Measurements from ENCODE around the gene PYDC1. TPM values are rescaled to one million over a fixed set of nuclear protein-coding genes. Genes with fewer than 3 reads are reported as not detected.
"Not testable (repeated sequence)": the region's sequence is repeated elsewhere in the genome, so short reads cannot be mapped to it uniquely, and the experiment has no call there.

The PYDC1 gene
- total RNA-seq, 4 donors from 2014 or later: not detected

GRCh38 chr16:31179219-31179746 is 37.7 kb downstream of the PYDC1 start:
- Histone ChIP-seq H3K9me3 (no peaks in the 10 kb centered on the region), H3K4me3 (peak overlapping the region; percentile 84 to 98 (median 93)), H3K4me1 (peaks cover 25 to 48% (median 36%) of the 10 kb centered on the region in 3 donors), H3K27ac (peak overlapping the region; percentile 95 to 99 (median 98)), H3K27me3 (no peaks in the 10 kb centered on the region), H3K36me3 (peaks cover 10 to 22% (median 15%) of the 10 kb centered on the region in 3 donors)
- intact Hi-C loops (cut with DNase I): no loop called here
- WGBS, 2 donors: 8 to 11% methylated on average over 7 to 11 of the region's 27 CpGs
- no peak for DNase-seq
- peak in 1 of 4 donors; percentile 29 for TF ChIP-seq POLR2A (IDR thresholded peaks at IDR 0.05)
- no peak for TF ChIP-seq CTCF (IDR thresholded peaks at IDR 0.05)

- intact Hi-C loops (cut with DNase I): no loop called here
- no peak overlapping the region for H3K27ac ChIP-seq
- no peak for TF ChIP-seq POLR2A (IDR thresholded peaks at IDR 0.05)
- TF ChIP-seq CTCF (IDR thresholded peaks at IDR 0.05): no peak
- H3K36me3 ChIP-seq: peaks cover 0 to under 1% (median 0%) of the 10 kb centered on the region in 3 donors
- H3K27me3 ChIP-seq: no peaks in the 10 kb centered on the region
- WGBS, 2 donors: 47 to 57% methylated on average over 3 of the region's 3 CpGs
- DNase-seq: no peak
- H3K9me3 ChIP-seq: no peaks in the 10 kb centered on the region
- peaks cover 16 to 26% (median 16%) of the 10 kb centered on the region in 3 donors for H3K4me1 ChIP-seq
- H3K4me3 ChIP-seq: no peak overlapping the region
Observed at GRCh38 chr16:31177136-31177535, 39.8 kb downstream of the PYDC1 start.

- H3K27ac ChIP-seq; H3K4me3 ChIP-seq; H3K27me3 ChIP-seq; DNase-seq; H3K9me3 ChIP-seq; intact Hi-C loops (cut with DNase I); H3K4me1 ChIP-seq; H3K36me3 ChIP-seq: not testable (repeated sequence)
- no CpG with 5 or more reads among the region's 2 CpGs for WGBS, 2 donors
Observed at GRCh38 chr16:31170048-31170447, 46.9 kb downstream of the PYDC1 start.

GRCh38 chr16:31168848-31169247 is 48.1 kb downstream of the PYDC1 start:
- Histone ChIP-seq H3K9me3 (no peaks in the 10 kb centered on the region), H3K4me3 (no peak overlapping the region), H3K4me1 (no peaks in the 10 kb centered on the region), H3K27me3 (no peaks in the 10 kb centered on the region), H3K36me3 (no peaks in the 10 kb centered on the region), H3K27ac (no peak overlapping the region)
- no peak for DNase-seq
- intact Hi-C loops (cut with DNase I): no loop called here
- WGBS, 2 donors: 45 to 53% methylated on average over 2 of the region's 2 CpGs
- TF ChIP-seq CTCF (IDR thresholded peaks at IDR 0.05) (no peak), POLR2A (IDR thresholded peaks at IDR 0.05) (no peak)

GRCh38 chr16:31167315-31167714 is 49.6 kb downstream of the PYDC1 start:
- TF ChIP-seq POLR2A (IDR thresholded peaks at IDR 0.05) (no peak), CTCF (IDR thresholded peaks at IDR 0.05) (no peak)
- Histone ChIP-seq H3K4me1 (no peaks in the 10 kb centered on the region), H3K27ac (no peak overlapping the region), H3K27me3 (no peaks in the 10 kb centered on the region), H3K9me3 (no peaks in the 10 kb centered on the region), H3K36me3 (no peaks in the 10 kb centered on the region), H3K4me3 (no peak overlapping the region)
- DNase-seq: no peak
- intact Hi-C loops (cut with DNase I): no loop called here
- 79 to 82% methylated on average over 8 of the region's 8 CpGs for WGBS, 2 donors

Small RNAs within 50 kb of the gene (small RNA-seq; reads per million reads assigned to genes)
- 0 reads per million in 4 donors for gene NDUFA3P6

Other genes with a start within 250 kb of the PYDC1 start
- gene HSD3B7, start 231.9 kb downstream of the PYDC1 start, total RNA-seq: 10 to 100 TPM in 1 of 4 donors, 1 to 10 TPM in 3; 6.9 to 17.0 (median 8.8) TPM
- gene STX1B, start 206.5 kb downstream of the PYDC1 start, total RNA-seq: 1 to 10 TPM in 1 of 4 donors, under 1 TPM in 3; 0.06 to 1.5 (median 0.20) TPM
- 10 to 100 TPM; 19.0 to 35.9 (median 25.1) TPM for gene STX4, start 183.6 kb downstream of the PYDC1 start, total RNA-seq
- 10 to 100 TPM in 2 of 4 donors, 1 to 10 TPM in 2; 8.6 to 14.9 (median 10.7) TPM for gene ZNF668, start 142.9 kb downstream of the PYDC1 start, total RNA-seq
- 10 to 100 TPM in 2 of 4 donors, 1 to 10 TPM in 2; 6.5 to 13.4 (median 10.0) TPM for gene ZNF646, start 142.7 kb downstream of the PYDC1 start, total RNA-seq
- gene PRSS53, start 128.2 kb downstream of the PYDC1 start, total RNA-seq: 1 to 10 TPM in 3 of 4 donors, under 1 TPM in 1; 0.41 to 1.3 (median 1.1) TPM
- gene VKORC1, start 122.3 kb downstream of the PYDC1 start, total RNA-seq: 10 to 100 TPM; 27.6 to 56.6 (median 44.0) TPM
- 10 to 100 TPM; 26.6 to 39.8 (median 33.5) TPM for gene BCKDK, start 108.7 kb downstream of the PYDC1 start, total RNA-seq
- 10 to 100 TPM; 25.7 to 57.2 (median 30.4) TPM for gene KAT8, start 99.5 kb downstream of the PYDC1 start, total RNA-seq
- gene PRSS8, start 81.4 kb downstream of the PYDC1 start, total RNA-seq: 100 to 1,000 TPM in 1 of 4 donors, 10 to 100 TPM in 3; 39.2 to 121 (median 49.2) TPM
- gene PRSS36, start 67.1 kb downstream of the PYDC1 start, total RNA-seq: 1 to 10 TPM in 2 of 4 donors, under 1 TPM in 2; 0.38 to 4.2 (median 1.9) TPM
- 10 to 100 TPM; 30.2 to 97.8 (median 55.1) TPM for gene FUS, start 37.0 kb downstream of the PYDC1 start, total RNA-seq
- gene PYCARD, start 14.4 kb downstream of the PYDC1 start, total RNA-seq: 10 to 100 TPM; 53.0 to 70.7 (median 63.9) TPM
- not detected for gene TRIM72, start 3.0 kb downstream of the PYDC1 start, total RNA-seq
- 10 to 100 TPM in 1 of 4 donors, 1 to 10 TPM in 1, under 1 TPM in 2; 0.19 to 20.2 (median 3.1) TPM for gene ITGAM, start 42.8 kb upstream of the PYDC1 start, total RNA-seq
- gene ITGAX, start 138.0 kb upstream of the PYDC1 start, total RNA-seq: 1 to 10 TPM in 2 of 4 donors, under 1 TPM in 2; 0.82 to 4.5 (median 1.8) TPM
- under 1 TPM in 1 of 4 donors, not detected in 3; 0.19 TPM for gene ITGAD, start 176.2 kb upstream of the PYDC1 start, total RNA-seq
- not detected for gene COX6A2, start 211.2 kb upstream of the PYDC1 start, total RNA-seq
- 1 to 10 TPM in 1 of 4 donors, under 1 TPM in 3; 0.31 to 1.2 (median 0.95) TPM for gene ZNF843, start 225.7 kb upstream of the PYDC1 start, total RNA-seq
- gene ARMC5, start 242.4 kb upstream of the PYDC1 start, total RNA-seq: 10 to 100 TPM in 1 of 4 donors, 1 to 10 TPM in 3; 5.9 to 14.8 (median 9.7) TPM